H1 (cell line): ENCODE measurements around the gene PXDN. TPM values are rescaled to one million over a fixed set of nuclear protein-coding genes. Genes with fewer than 3 reads are reported as not detected.

Experiments used
- CBX5 ChIP-seq: fragments of 300-800, 300-1000 bp; sonication (generic); IDR thresholded peaks from 2 replicates; pipeline ENCODE4 v1.7.1; 2016; ENCODE audit warnings: antibody characterized with exemption, low read length, low read depth
- CEBPB ChIP-seq: IDR thresholded peaks from 2 replicates; pipeline ENCODE4 v1.6.1; 2012; ENCODE audit warnings: low read depth, low read length
- CHD2 ChIP-seq: IDR thresholded peaks from 2 replicates; pipeline ENCODE4 v1.6.1; 2012; ENCODE audit warnings: low read length, improper control_type of control experiment
- POLR2AphosphoS5 ChIP-seq: IDR thresholded peaks from 2 replicates; pipeline ENCODE4 v1.6.1; 2011; ENCODE audit warnings: low read depth, low read length
- SP2 ChIP-seq: IDR thresholded peaks from 2 replicates; pipeline ENCODE4 v1.6.1; 2012; ENCODE audit warnings: mild to moderate bottlenecking, low read length, inconsistent platforms
- polyA plus RNA-seq, 7 experiments: library from polyadenylated mRNA; depleted of rRNA in 3 of 7; stranded (reverse) in 5 of 7; unstranded in 2 of 7; fragments of >200 nt in 5 of 7; fragments of 200-250 nt in 2 of 7; gene quantifications; 1 replicate in 5 of 7; 2 replicates in 1 of 7; 4 replicates in 1 of 7; pipeline versions ENCODE4 v1.2.1 to v1.2.3, GENCODE V29; 2011 to 2013; ENCODE audit warnings: missing spikeins in 2 of 7, mixed read lengths in 2 of 7
- total RNA-seq: library from RNA; stranded (reverse); fragmentation: NEBNext Ultra II Directional; extraction: Animal tissue kit (Norgen Biotek cat#: 25700); gene quantifications from 2 replicates; pipeline ENCODE4 v1.2.1, GENCODE V29; 2021

Gene PXDN
- total and polyA plus RNA-seq, 2 of the 8 experiments (the other 6 are each of a cell fraction or from before 2014, with no cell fraction given) = 104 to 141 TPM

DNA sequence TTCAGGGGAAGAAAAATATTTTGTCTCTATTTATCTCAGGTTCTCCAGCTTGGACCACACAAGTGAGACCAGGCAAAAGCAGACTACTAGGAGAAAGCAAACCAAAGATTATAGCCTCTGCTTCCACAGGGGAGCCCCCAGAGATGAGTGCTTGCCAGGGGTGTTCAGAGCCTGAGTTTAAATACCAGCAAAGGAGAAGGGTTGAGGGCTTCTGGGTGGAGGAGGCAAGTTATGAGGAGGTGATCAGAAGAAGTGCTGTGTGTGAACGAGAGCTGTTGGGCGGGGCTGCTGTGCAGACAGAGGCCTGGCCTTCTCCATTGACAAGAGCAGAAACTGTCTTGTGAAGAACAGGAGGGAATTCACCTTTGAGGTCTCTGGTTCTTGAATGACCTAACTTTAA is 32.8 kb upstream of the PXDN start (continued):
- TF ChIP-seq CEBPB (no peak), POLR2AphosphoS5 (no peak), CHD2 (no peak), CBX5 (no peak), SP2 (no peak)
